HPDE6-E6E7 (cell line): ENCODE results near the gene MAP3K20.
A peak's percentile ranks its signal among the peaks of the same experiment; 100 is the strongest.
"Not testable (repeated sequence)": the region's sequence is repeated elsewhere in the genome, so short reads cannot be mapped to it uniquely, and the experiment has no call there.

ENCODE experiments used
- DNase-seq: peaks from one replicate; pipeline ENCODE4 v3.0.0; 2011; ENCODE audit warnings: missing footprints; ENCODE audit errors: extremely low spot score

The MAP3K20 gene

DNA sequence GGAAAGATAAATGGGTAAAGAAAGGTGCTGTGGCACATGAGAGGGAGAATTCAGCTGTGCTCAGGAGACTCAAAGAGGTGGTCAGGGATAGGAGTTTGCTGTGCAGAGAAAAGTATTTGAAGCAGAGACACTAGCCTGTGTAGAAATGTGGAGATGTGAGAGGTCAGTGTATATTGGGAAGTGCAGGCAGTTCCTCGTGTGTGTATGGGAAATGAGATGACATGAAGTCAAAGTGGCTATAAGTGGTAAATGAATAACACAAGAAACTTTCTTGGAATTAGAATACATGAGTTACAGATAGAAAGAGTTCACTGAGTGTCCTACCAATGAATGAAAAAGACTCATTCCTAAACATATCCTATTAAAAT is 11.6 kb downstream of the MAP3K20 start:
- no peak for DNase-seq

GRCh38 chr2:173087793-173088496 is 12.3 kb downstream of the MAP3K20 start:
- DNase-seq: no peak

GRCh38 chr2:173090276-173090877 is 14.7 kb downstream of the MAP3K20 start:
- DNase-seq: no peak

GRCh38 chr2:173090973-173091660 is 15.5 kb downstream of the MAP3K20 start:
- no peak for DNase-seq

GRCh38 chr2:173091910-173092309 is 16.3 kb downstream of the MAP3K20 start:
- no peak for DNase-seq

DNA sequence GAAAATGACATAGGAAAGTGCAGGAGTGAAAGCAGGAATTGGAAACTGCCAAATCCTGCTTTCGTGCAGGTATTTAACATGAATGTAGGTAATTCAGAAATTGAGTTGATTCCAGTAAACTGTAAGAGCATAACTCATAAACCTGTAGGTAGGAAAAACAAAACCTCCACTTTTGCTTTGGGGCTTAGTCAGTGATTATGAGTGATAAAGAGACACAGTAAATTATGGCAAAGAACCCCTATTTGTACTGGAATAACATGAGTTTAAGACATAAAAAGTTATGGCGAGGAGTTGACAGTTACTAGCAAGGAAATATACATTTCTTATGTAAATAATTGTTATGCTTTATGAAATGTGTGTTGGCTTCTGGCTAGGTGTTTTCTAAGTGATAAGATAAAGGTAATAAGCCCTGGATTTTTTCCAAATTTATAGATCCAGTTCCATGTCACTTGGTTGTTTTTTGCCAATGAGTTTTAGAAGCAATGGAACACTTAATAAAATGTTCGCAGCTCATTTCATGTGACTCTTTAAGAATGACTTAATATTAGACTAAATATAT is 17.3 kb downstream of the MAP3K20 start:
- no peak for DNase-seq

- DNase-seq: not testable (repeated sequence)
Observed at GRCh38 chr2:173093617-173094016, 18.0 kb downstream of the MAP3K20 start.

- no peak for DNase-seq
Observed at GRCh38 chr2:173094731-173095130, 19.1 kb downstream of the MAP3K20 start.

DNA sequence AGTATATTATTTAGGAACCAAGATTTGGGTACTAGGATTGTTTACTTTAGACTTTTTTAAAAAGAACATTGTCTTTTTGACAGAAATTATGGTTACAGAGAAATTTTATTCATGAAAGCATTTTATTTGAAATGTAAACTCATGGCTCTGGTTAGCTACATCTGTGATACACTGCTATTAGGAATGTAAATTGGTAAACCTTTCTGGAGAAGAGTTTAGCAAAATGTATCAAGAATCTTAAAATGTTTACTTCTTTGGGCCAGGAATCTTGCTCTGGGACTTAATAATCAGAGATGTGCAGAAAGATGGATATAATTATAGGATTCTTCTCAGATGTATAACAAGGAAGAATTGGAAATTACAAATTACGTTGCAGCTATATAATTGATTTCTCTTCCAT is 19.7 kb downstream of the MAP3K20 start:
- DNase-seq: no peak

GRCh38 chr2:173099271-173099670 is 23.6 kb downstream of the MAP3K20 start:
- DNase-seq: no peak

DNA sequence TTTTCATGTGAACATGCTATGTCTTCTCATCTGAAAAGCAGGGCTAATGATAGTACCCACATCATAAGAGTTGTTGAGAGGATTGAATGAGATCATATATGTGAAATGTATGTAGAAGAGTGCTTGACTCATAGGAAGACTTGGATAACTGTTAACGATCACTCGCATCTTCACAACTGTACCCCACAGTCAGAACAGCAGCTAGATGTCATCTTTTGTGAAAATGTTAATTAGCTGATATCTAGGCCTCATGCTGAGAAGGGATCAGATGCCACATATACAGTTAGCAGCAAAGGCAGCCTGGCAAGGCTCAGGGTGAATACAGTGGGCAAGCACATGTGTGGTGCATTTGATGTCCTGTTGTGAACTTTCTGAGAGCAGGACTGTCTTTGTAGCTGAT is 24.2 kb downstream of the MAP3K20 start:
- DNase-seq: no peak

- DNase-seq: peak; percentile 41
Observed at GRCh38 chr2:173101687-173102086, 26.0 kb downstream of the MAP3K20 start.

DNA sequence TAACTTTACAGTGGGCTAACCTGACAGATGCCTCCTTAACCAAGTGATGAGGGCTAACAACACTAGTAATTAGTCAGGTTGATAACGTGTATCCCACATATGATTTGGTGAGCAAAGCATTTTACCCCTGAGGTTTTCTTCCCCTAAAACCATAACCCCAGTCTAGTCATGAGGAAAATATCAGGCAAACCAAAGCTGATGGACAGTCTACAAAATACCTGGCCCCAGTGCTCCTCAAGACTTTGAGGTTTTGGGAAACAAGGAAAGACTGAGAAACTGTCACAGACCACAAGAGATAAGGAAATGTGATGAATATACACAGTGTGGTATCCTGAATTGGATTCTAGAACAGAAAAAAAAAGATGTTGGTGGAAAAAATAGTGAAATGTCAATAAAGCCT is 28.5 kb downstream of the MAP3K20 start:
- no peak for DNase-seq

DNA sequence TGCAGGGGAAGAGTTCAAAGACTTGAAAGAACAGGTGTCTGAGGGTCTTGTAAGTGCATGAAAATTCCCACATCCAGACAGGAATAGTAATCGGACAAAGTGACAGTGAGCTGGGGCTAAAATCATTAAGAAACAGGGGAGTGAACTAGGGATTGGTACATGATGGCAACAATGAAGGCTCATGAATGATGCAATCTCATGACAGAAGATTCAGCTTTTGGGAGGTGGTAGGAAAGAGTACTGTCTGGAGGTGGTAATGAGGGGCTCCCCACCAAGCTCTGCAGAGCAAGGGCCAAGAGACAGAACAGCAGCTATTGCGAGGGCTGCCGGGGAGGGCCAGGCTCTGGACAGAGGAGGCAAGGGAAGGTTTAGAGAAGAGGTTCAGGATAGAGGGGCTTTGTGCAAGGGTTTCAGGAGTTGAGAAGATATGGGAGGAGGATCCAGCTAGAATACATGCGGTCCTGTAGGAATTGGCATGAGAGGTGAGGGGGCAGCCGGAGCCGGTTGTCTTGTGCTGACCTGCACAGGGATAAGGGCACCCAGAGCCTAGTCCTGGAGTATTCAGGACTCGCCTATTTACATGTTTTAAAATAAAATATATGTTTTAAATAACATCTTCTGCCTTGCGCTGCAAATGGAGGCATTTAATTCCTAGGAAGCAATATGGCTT is 31.4 kb downstream of the MAP3K20 start:
- DNase-seq: no peak

DNA sequence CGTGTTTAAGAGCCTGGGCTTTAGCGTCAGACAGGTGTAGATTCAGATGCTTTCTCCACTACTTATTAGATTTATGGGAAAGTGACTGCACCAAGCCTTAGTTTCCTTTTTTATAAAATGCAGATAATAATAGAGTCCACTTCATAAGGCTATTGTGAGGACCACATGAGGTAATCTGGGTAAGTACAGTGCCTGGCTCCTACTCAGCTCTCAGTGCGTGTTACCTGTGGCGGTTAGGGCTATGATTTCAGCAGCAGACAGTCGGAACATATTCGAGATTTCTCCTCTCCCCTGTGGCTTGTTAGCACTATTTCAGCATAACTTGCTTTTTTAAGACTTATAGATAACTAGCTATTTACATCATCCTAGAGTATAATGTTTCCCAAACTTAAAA is 32.0 kb downstream of the MAP3K20 start:
- DNase-seq: no peak

DNA sequence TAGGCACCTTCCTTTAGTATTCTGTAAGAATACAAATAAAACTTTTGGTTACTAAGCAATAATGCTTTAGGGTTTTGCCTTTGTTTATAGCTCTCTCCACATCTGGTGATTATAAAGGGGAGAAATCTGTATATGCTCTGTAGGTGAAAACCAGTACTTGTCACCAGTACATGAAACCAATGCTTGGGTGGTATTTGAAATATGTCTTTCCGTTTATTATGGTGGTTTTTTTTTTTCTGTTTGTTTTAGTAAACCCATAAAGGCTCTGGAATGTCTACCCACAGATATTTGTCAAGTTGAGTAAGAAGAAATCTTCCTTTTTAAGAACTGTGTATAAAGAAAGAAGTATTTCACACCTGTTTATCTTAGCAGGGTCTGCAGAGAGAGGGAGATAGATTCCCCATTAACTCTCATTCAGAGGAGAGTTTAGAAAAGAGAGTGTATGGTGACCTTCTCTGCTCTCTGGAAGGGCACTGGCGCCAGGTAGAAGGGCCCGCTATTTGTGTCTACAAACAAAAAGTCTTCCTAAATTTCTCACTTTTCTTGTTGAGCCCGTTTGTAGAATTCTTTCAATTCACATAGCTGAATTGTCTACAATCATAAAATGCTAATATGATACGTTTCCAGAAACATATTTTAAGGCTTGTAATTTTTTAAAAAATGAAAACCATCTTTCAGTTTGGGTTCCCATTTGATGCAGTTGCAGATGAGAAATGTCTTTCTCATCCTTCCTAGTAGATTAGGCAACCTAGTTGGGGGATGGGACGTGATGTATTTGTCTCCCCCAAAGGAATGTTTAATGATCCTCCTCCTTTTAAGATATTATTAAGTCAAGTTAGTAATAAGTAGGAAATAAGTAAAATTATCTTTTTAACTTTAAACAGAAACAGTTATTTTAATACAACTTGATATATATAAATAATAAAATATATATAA is 33.9 kb downstream of the MAP3K20 start:
- no peak for DNase-seq

GRCh38 chr2:173117678-173118077 is 42.0 kb downstream of the MAP3K20 start:
- DNase-seq: no peak

- no peak for DNase-seq
Observed at GRCh38 chr2:173118395-173118794, 42.7 kb downstream of the MAP3K20 start.

DNA sequence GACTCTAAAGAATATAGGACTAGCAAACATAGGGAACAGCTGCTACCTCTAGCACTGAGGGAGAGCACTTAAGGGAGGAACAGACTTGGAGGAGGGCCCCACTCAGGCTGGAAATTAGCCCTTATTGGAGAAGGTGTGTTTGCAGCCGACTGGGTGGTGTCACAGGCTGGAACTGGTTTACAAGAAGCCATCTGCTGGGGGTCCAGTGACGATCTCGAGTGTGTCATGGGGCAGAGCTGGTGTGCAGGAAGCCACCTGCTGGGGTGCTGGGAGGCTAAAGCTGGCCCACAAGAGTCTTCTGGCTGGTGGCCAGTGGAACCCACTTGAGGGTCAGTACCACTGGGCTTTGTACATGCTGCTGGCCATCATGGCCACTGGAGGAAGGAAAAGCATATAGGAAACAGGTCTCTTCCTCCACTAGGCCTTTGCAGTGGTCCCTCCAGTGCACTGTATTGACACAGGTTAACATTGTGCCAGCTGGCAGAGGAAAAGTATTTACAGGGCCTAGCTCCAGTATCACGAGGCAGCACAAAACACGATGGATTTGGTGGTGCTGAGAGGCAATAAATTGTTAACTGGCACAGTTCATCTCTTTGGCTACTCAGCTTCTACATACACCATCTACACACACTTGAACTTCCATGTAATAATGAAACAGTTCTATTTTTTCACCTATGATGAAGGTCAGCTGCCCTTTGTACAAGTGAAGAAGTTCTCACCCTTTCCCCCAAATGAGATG is 43.6 kb downstream of the MAP3K20 start:
- no peak for DNase-seq

DNA sequence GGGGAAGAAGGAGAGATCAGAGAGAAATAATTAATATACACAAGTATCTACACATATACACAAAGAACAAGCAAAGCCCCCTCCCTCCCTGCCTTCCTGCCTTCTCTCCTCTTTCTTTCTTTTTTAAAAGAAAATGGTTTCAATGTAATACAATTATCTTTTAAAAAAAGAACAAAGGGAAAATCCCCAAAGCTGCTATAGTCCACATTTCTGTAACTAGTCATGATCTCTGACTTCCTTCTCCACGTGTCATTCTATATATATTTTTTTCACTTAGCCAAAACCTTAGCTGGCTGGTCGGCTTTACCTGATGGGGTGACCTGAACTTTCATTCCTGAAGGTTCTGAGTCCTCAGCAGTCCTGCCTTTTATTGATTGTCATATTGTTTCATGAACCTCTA is 44.3 kb downstream of the MAP3K20 start:
- no peak for DNase-seq

DNA sequence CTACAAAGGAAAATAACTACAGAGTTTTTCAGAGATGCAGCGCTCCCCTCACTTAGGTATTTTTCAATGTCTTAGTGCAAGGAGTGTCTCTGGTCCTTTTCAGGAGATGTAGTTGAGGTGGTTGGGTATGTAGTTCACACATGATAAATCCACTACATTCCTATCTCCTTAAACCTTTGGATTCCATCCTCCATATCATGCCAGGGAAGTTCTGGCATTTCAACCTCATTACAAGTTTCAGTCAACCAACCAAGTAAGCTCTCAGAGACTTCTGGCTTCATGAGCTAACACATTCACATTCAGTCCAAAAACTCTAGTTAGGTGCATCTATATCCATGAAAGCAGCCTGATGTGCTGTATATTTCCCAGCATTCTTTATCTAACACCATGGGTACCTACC is 47.3 kb downstream of the MAP3K20 start:
- no peak for DNase-seq
